ENCODE data around the gene CD82. TPM values are rescaled to one million over a fixed set of nuclear protein-coding genes. Genes with fewer than 3 reads are reported as not detected.

The CD82 gene
- total RNA-seq, 2 experiments from 2014 or later: 1.2 to 6.4 TPM

DNA sequence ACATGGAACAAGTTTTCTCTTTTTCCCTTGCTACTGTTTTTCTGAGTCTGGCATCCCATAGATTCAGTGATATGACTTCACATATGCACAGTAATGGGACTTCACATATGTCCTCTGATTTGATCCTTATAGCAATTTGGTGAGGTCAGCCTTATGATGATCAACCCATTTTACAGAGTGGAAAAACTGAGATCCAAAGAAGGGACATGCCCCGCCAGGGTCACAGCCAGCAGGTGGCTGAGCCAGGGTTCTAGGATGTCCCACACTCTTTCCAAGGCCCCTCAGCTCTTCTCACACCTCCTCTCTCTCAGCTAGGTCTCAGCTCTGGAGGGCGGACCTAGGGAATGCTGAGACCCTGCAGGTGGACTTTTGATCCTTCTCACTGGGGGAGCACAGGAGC lies 44.3 kb upstream of the CD82 start:
- CTCF ChIA-PET (ENCODE audit: unreplicated experiment): no interaction called here
- DNase-seq (ENCODE audit: low spot score): no peak
- BruUV-seq (replicated peaks): no TSS peak

DNA sequence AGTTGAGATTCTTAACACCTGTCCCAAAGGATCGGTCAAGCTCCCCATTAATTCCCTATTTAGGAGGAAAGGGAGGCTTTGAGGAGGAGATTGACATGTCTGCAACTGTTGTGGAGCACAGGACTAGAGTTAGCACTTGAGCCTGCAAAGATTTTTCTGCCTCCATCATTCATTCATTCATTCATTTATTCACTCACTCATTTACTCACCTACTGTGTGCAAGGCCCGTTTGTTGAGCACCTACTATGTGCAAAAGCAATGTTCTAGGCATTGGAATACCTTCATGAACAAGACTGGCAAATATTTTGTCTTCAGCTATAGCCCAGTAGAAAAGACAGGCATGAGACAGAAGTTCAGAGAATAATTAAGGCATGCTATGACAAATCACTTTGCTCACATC lies 43.2 kb upstream of the CD82 start:
- Histone ChIP-seq H3K4me3 (ENCODE audit: low read depth, low read length, poor library complexity, severe bottlenecking) (no peak overlapping the region), H3K9me3 (ENCODE audit: low read length) (no peaks in the 10 kb centered on the region), H2AFZ (ENCODE audit: low read length) (no peak overlapping the region), H3K9me2 (ENCODE audit: insufficient read depth, low read length) (no peaks in the 10 kb centered on the region), H4K20me1 (ENCODE audit: insufficient read depth, low read length) (no peaks in the 10 kb centered on the region), H3K79me2 (ENCODE audit: insufficient read depth, low read depth, low read length) (no peaks in the 10 kb centered on the region), H3K36me3 (ENCODE audit: insufficient read depth, low read length) (no peaks in the 10 kb centered on the region), H3K27ac (ENCODE audit: low read depth, low read length, poor library complexity, severe bottlenecking) (no peak overlapping the region), H3K4me1 (ENCODE audit: insufficient read depth, low read length, poor library complexity, severe bottlenecking) (no peaks in the 10 kb centered on the region), H3K4me2 (ENCODE audit: low read length) (no peak overlapping the region)
- no peak for DNase-seq (ENCODE audit: low spot score)
- intact Hi-C loops (cut with micrococcal nuclease; ENCODE audit: unreplicated experiment): no loop called here
- ChIA-PET CTCF (ENCODE audit: unreplicated experiment) (no interaction called here), POLR2A (interaction anchor here (0.7 kb wide), 1 partner anchor 286 kb away, joined by 5 read pairs; no protein-coding TSS in a partner anchor)
- TF ChIP-seq EZH2phosphoT487 (IDR thresholded peaks at IDR 0.05; ENCODE audit: borderline replicate concordance, low read depth, low read length): no peak
- TF ChIP-seq, protein P1, sequence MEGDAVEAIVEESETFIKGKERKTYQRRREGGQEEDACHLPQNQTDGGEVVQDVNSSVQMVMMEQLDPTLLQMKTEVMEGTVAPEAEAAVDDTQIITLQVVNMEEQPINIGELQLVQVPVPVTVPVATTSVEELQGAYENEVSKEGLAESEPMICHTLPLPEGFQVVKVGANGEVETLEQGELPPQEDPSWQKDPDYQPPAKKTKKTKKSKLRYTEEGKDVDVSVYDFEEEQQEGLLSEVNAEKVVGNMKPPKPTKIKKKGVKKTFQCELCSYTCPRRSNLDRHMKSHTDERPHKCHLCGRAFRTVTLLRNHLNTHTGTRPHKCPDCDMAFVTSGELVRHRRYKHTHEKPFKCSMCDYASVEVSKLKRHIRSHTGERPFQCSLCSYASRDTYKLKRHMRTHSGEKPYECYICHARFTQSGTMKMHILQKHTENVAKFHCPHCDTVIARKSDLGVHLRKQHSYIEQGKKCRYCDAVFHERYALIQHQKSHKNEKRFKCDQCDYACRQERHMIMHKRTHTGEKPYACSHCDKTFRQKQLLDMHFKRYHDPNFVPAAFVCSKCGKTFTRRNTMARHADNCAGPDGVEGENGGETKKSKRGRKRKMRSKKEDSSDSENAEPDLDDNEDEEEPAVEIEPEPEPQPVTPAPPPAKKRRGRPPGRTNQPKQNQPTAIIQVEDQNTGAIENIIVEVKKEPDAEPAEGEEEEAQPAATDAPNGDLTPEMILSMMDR (conservative IDR thresholded peaks at IDR 0.05; ENCODE audit: low read length): no peak
- BruUV-seq (replicated peaks): no TSS peak

More for the DNA sequence above, 44.3 kb upstream of the CD82 start:
- no peaks in the 10 kb centered on the region for H3K79me2 ChIP-seq (ENCODE audit: insufficient read depth, low read depth, low read length)
- no peaks in the 10 kb centered on the region for H3K4me1 ChIP-seq (ENCODE audit: insufficient read depth, low read length, poor library complexity, severe bottlenecking)
- H3K9me2 ChIP-seq (ENCODE audit: insufficient read depth, low read length): no peaks in the 10 kb centered on the region
- H3K36me3 ChIP-seq (ENCODE audit: insufficient read depth, low read length): no peaks in the 10 kb centered on the region
- H3K27ac ChIP-seq (ENCODE audit: low read depth, low read length, poor library complexity, severe bottlenecking): no peak overlapping the region
- H3K9me3 ChIP-seq (ENCODE audit: low read length): no peaks in the 10 kb centered on the region
- POLR2A ChIA-PET: no interaction called here
- no peak for TF ChIP-seq EZH2phosphoT487 (IDR thresholded peaks at IDR 0.05; ENCODE audit: borderline replicate concordance, low read depth, low read length)
- TF ChIP-seq, protein P1 (conservative IDR thresholded peaks at IDR 0.05; ENCODE audit: low read length): no peak
- no peak overlapping the region for H3K4me3 ChIP-seq (ENCODE audit: low read depth, low read length, poor library complexity, severe bottlenecking)
- no peaks in the 10 kb centered on the region for H4K20me1 ChIP-seq (ENCODE audit: insufficient read depth, low read length)
- H2AFZ ChIP-seq (ENCODE audit: low read length): no peak overlapping the region
- H3K4me2 ChIP-seq (ENCODE audit: low read length): no peak overlapping the region
- intact Hi-C loops (cut with micrococcal nuclease; ENCODE audit: unreplicated experiment): no loop called here

DNA sequence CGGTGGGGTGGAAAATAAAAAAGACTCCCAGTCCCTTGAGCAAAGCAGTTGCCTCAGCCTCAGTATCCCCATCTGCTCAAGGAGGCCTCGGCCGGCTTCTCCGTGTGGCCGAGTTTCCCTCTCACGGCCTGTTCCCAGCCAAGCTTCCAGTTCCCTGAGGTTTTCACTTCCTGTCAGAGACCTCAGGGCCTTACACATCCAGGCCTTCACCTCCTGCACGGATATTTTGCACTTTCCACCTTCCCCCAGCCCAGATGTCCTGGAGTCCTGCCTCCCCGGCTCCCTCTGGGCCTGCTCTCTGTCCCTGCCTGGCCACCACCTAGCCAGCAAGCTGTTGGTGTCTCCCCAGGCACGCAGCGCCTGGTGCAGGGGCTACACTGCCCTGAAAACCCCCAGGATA lies 41.1 kb upstream of the CD82 start:
- Histone ChIP-seq H3K9me3 (ENCODE audit: low read length) (no peaks in the 10 kb centered on the region), H2AFZ (ENCODE audit: low read length) (no peak overlapping the region), H3K9me2 (ENCODE audit: insufficient read depth, low read length) (no peaks in the 10 kb centered on the region), H3K36me3 (ENCODE audit: insufficient read depth, low read length) (no peaks in the 10 kb centered on the region), H4K20me1 (ENCODE audit: insufficient read depth, low read length) (no peaks in the 10 kb centered on the region), H3K4me1 (ENCODE audit: insufficient read depth, low read length, poor library complexity, severe bottlenecking) (no peaks in the 10 kb centered on the region), H3K4me3 (ENCODE audit: low read depth, low read length, poor library complexity, severe bottlenecking) (no peak overlapping the region), H3K79me2 (ENCODE audit: insufficient read depth, low read depth, low read length) (no peaks in the 10 kb centered on the region), H3K27ac (ENCODE audit: low read depth, low read length, poor library complexity, severe bottlenecking) (no peak overlapping the region), H3K4me2 (ENCODE audit: low read length) (no peak overlapping the region)
- CTCF ChIA-PET (ENCODE audit: unreplicated experiment): no interaction called here
- intact Hi-C loops (cut with micrococcal nuclease; ENCODE audit: unreplicated experiment): no loop called here
- DNase-seq (ENCODE audit: low spot score): no peak
- TF ChIP-seq, protein P1 (conservative IDR thresholded peaks at IDR 0.05; ENCODE audit: low read length): no peak
- TF ChIP-seq EZH2phosphoT487 (IDR thresholded peaks at IDR 0.05; ENCODE audit: borderline replicate concordance, low read depth, low read length): no peak
- BruUV-seq (replicated peaks): no TSS peak
- POLR2A ChIA-PET: interaction anchor here (0.6 kb wide), 2 partner anchors 262 to 278 kb away, joined by 3 read pairs; no protein-coding TSS in a partner anchor
